Cardiac muscle cell (in vitro differentiated cells and primary cell): ENCODE data around the gene PLEKHG4. TPM values are rescaled to one million over a fixed set of nuclear protein-coding genes. Genes with fewer than 3 reads are reported as not detected.

Experiments used
- DNase-seq, 2 donors: peaks; one replicate each; pipeline versions ENCODE4 v3.0.0 to v3.0.0-alpha.2; 2010 to 2017; ENCODE audit warnings: low read depth in 1 of 2, low spot score in 1 of 2
- H3K27ac ChIP-seq: fragments of 200-600 bp; sonication (generic); 2 replicates; pipeline ENCODE4 v1.5.1; 2016
- H3K27me3 ChIP-seq: fragments of 200-600 bp; sonication (generic); 2 replicates; pipeline ENCODE4 v1.6.0; 2016; ENCODE audit warnings: control low read depth
- H3K36me3 ChIP-seq: fragments of 200-600 bp; sonication (generic); 2 replicates; pipeline ENCODE4 v1.5.1; 2016; ENCODE audit warnings: control low read depth
- H3K4me1 ChIP-seq: fragments of 200-600 bp; sonication (generic); 2 replicates; pipeline ENCODE4 v1.8.1; 2017; ENCODE audit warnings: low read depth, mild to moderate bottlenecking, mixed run types
- H3K4me3 ChIP-seq: fragments of 200-600 bp; sonication (generic); 2 replicates; pipeline ENCODE4 v1.5.1; 2016; ENCODE audit warnings: mild to moderate bottlenecking
- H3K9me3 ChIP-seq: fragments of 200-600 bp; sonication (generic); 2 replicates; pipeline ENCODE4 v1.5.1; 2017; ENCODE audit warnings: low read depth, mild to moderate bottlenecking, control low read depth
- CTCF ChIP-seq: IDR thresholded peaks from 2 replicates; pipeline ENCODE4 v1.5.1; 2012; ENCODE audit warnings: low read depth, mild to moderate bottlenecking, low read length
- polyA plus RNA-seq: library from polyadenylated mRNA; unstranded; fragments of >200 nt; fragmentation: Nextera tagmentation; extraction: Ambion mirVana; gene quantifications from 2 replicates; pipeline ENCODE4 v1.2.1, GENCODE V29; 2016
- total RNA-seq: library from RNA; depleted of rRNA; stranded (reverse); fragments of >200 nt; gene quantifications from 2 replicates; pipeline ENCODE4 v1.2.3, GENCODE V29; 2016

The PLEKHG4 gene
- total and polyA plus RNA-seq, 2 experiments from 2014 or later: 1.0 to 6.8 TPM

DNA sequence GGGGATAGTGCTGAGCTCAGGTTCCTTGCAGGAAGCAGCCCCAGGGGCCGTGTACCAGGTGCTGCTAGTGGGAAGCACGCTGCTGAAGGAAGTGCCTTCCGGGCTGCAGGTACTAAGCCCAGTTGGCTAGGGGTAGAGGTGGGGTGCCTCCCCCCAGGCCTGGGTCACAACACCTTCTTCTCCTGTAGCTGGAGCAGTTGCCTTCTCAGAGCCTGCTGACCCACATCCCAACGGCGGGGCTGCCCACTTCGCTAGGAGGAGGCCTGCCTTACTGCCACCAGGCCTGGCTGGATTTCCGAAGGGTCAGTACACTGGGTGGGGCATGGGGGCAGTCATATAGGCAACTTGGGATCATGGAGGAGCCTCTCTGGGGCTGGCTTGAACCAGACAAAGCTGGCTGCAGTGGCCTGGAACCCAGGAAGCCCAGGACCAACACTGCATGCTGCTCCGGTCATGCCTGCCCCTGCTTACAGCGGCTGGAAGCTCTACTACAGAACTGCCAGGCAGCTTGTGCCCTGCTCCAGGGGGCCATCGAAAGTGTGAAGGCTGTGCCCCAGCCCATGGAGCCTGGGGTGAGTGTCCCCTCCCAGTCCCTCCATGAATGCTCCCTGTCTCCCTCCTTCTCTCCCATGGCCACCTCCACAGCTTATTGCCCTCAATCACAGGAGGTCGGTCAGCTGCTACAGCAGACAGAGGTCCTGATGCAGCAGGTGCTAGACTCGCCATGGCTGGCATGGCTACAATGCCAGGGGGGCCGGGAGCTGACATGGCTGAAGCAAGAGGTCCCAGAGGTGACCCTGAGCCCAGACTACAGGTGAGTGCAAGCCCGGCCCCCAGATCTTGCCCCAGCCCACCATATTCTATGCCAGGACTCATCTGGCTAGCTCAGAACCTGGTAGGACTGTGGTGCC is 2.5 kb downstream of the PLEKHG4 start:
- Histone ChIP-seq H3K9me3 (no peaks in the 10 kb centered on the region), H3K27me3 (peaks cover 18% of the 10 kb centered on the region), H3K4me1 (no peaks in the 10 kb centered on the region), H3K27ac (no peak overlapping the region), H3K36me3 (no peaks in the 10 kb centered on the region), H3K4me3 (no peak overlapping the region)
- no peak for DNase-seq
- TF ChIP-seq CTCF: no peak

GRCh38 chr16:67282447-67282805 is 3.1 kb downstream of the PLEKHG4 start:
- DNase-seq: no peak
- Histone ChIP-seq H3K27me3 (peaks cover 18% of the 10 kb centered on the region), H3K36me3 (no peaks in the 10 kb centered on the region), H3K4me3 (no peak overlapping the region), H3K27ac (no peak overlapping the region), H3K9me3 (no peaks in the 10 kb centered on the region), H3K4me1 (no peaks in the 10 kb centered on the region)
- TF ChIP-seq CTCF: no peak

DNA sequence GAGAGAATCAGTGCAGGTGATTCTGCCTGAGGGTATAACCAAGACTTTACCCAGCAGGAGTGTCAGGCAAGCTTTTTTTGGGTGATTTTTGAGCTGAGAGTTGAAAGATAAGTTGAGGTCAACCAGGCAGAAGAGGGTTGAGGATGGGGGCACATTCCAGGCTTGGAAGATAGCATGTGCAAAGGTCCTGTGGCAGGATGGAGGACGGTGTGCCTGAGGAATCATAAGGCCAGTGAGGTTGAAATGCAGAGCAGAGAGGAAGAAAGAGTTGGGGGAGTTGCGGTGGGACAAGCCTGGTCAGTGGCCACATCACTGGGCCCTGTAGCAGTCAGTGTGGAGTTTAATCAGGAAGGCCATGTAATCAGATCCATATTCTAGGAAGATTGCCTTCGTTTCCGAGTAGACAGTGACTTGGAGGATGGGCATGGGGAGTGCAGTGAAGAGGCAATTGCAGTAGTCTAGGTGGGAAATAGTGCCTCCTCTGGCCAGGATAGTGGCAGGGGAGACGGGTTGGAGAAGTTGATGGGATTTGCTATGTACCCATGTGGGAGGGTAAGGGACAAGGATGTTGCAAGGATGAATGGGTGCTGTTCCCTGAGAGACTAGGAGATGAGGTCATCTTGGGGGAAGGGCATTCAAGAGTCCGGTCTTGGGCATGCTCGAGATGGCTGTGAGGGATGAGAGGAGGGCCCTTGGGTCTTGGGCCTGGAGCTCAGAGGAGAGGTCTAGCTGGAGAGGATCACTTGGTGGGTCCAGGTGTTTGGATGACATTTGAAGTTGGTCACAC is 3.9 kb downstream of the PLEKHG4 start:
- Histone ChIP-seq H3K27me3 (peaks cover 12% of the 10 kb centered on the region), H3K4me1 (no peaks in the 10 kb centered on the region), H3K9me3 (no peaks in the 10 kb centered on the region), H3K27ac (no peak overlapping the region), H3K4me3 (no peak overlapping the region), H3K36me3 (no peaks in the 10 kb centered on the region)
- no peak for TF ChIP-seq CTCF
- peak in 1 of 2 donors; percentile 38 for DNase-seq

DNA sequence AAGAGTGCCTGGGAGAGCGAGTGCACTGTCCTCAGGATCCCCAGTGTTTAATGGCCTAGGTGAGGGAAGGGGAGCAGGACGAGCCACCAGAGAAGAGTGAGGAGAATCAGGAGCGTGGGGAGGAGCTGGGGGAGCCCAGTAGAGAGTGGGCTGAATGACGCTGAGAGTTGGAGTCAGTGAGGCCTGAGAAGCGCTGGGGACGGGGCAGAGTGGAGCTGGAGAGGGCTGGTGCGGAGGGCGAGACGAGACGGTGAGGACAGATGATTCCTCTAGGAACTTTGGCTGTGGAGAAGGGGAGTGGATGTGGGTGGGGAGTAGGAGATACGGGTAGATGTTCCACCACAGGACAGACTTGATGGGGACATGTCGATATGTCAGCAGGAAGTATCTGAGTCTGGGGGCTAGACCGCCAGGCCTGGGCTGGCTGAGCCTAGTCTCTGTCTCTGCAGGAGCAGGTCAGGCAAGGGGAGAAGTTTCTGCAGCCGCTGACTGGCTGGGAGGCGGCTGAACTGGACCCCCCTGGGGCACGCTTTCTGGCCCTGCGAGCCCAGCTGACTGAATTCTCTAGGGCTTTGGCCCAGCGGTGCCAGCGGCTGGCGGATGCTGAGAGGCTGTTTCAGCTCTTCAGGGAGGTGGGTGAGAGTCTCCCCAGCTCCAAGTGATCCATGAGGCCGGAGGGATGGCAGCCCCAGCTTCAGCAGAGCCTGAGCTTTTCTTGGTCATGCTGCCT is 4.7 kb downstream of the PLEKHG4 start:
- no peak overlapping the region for H3K4me3 ChIP-seq
- H3K27me3 ChIP-seq: peaks cover 4% of the 10 kb centered on the region
- TF ChIP-seq CTCF: no peak
- H3K9me3 ChIP-seq: no peaks in the 10 kb centered on the region
- H3K27ac ChIP-seq: no peak overlapping the region
- no peaks in the 10 kb centered on the region for H3K36me3 ChIP-seq
- no peak for DNase-seq
- no peaks in the 10 kb centered on the region for H3K4me1 ChIP-seq
